PC-9 (cell line): ENCODE data around the gene ZNF90. TPM values are rescaled to one million over a fixed set of nuclear protein-coding genes. Genes with fewer than 3 reads are reported as not detected.
"Not testable (repeated sequence)": the region's sequence is repeated elsewhere in the genome, so short reads cannot be mapped to it uniquely, and the experiment has no call there.

Source experiments
- BruUV-seq: library from RNA; stranded (reverse); fragments of 400-500 nt; replicated peaks from 2 replicates; lab custom pipeline; 2021; lab: Mats Ljungman, UMichigan
- CTCF ChIA-PET: fragments of 300-600 bp; sonication (Branson Sonifier 250); formaldehyde crosslinking; loops from one replicate; lab custom pipeline; 2022; ENCODE audit warnings: antibody characterized with exemption; lab: Charles Lee
- POLR2A ChIA-PET: fragments of 300-600 bp; sonication (Branson Sonifier 250); formaldehyde crosslinking; loops from one replicate; lab custom pipeline; 2022; ENCODE audit warnings: antibody characterized with exemption; ENCODE audit not compliant: unreplicated experiment; lab: Charles Lee
- DNase-seq, 2 experiments: peaks; one replicate each; pipeline versions ENCODE4 v3.0.0 to v3.0.0-alpha.2; 2015 to 2022; ENCODE audit warnings: mixed read lengths in 1 of 2
- H2AFZ ChIP-seq: fragments of 200-600 bp; sonication (generic); 2 replicates; pipeline ENCODE4 v1.8.1; 2017; ENCODE audit warnings: antibody characterized with exemption
- H3F3A ChIP-seq: fragments of 200-600 bp; sonication (generic); 2 replicates; pipeline ENCODE4 v1.8.1; 2017; ENCODE audit warnings: antibody characterized with exemption, mild to moderate bottlenecking, low read depth; ENCODE audit not compliant: insufficient read depth
- H3K27ac ChIP-seq: fragments of 200-600 bp; sonication (generic); 2 replicates; pipeline ENCODE4 v1.6.1; 2016; ENCODE audit warnings: mixed run types
- H3K27me3 ChIP-seq: fragments of 200-600 bp; sonication (generic); 2 replicates; pipeline ENCODE4 v1.6.1; 2016; ENCODE audit warnings: low read depth, mixed run types; ENCODE audit not compliant: insufficient read depth
- H3K36me3 ChIP-seq: fragments of 200-600 bp; sonication (generic); 2 replicates; pipeline ENCODE4 v1.6.1; 2016; ENCODE audit warnings: low read depth, mixed run types
- H3K4me1 ChIP-seq: fragments of 200-600 bp; sonication (generic); replicated peaks from 2 replicates; pipeline ENCODE4 v1.6.1; 2016; ENCODE audit warnings: mixed run types; ENCODE audit not compliant: insufficient read depth
- H3K4me2 ChIP-seq: fragments of 200-600 bp; sonication (generic); 2 replicates; pipeline ENCODE4 v1.6.1; 2017; ENCODE audit warnings: mixed run types
- H3K4me3 ChIP-seq: fragments of 200-600 bp; sonication (generic); 2 replicates; pipeline ENCODE4 v1.6.1; 2016; ENCODE audit warnings: mixed run types
- H3K79me2 ChIP-seq: fragments of 200-600 bp; sonication (generic); 2 replicates; pipeline ENCODE4 v1.6.1; 2017; ENCODE audit warnings: low read depth, mixed run types
- H3K9me2 ChIP-seq: fragments of 200-600 bp; sonication (generic); 2 replicates; pipeline ENCODE4 v1.8.1; 2017; ENCODE audit warnings: mild to moderate bottlenecking; ENCODE audit not compliant: insufficient read depth
- H3K9me3 ChIP-seq: fragments of 200-600 bp; sonication (generic); 2 replicates; pipeline ENCODE4 v1.8.1; 2016; ENCODE audit warnings: low read depth; ENCODE audit not compliant: insufficient read depth
- H4K20me1 ChIP-seq: fragments of 200-600 bp; sonication (generic); 2 replicates; pipeline ENCODE4 v1.8.1; 2017; ENCODE audit not compliant: insufficient read depth
- EZH2 ChIP-seq: fragments of 200-600 bp; sonication (generic); IDR thresholded peaks from 2 replicates; pipeline ENCODE4 v1.8.0; 2017; ENCODE audit warnings: antibody characterized with exemption, low read depth
- intact Hi-C: fragments of 100-400 bp; cut with micrococcal nuclease; formaldehyde crosslinking; loops from one replicate; pipeline ENCODE4 v1.10.0; 2022; ENCODE audit not compliant: unreplicated experiment
- total RNA-seq: library from RNA; stranded (reverse); gene quantifications from 2 replicates; pipeline ENCODE4 v1.2.3, GENCODE V29; 2021
- TF ChIP-seq, protein P1 (sequence below): fragments of 200-600 bp; sonication (generic); conservative IDR thresholded peaks from 2 replicates; pipeline ENCODE4 v1.6.1; 2017; ENCODE audit warnings: mixed run types, antibody characterized with exemption, mild to moderate bottlenecking, moderate library complexity

ZNF90 gene
- total RNA-seq, 1 experiment from 2014 or later, result 4.2 TPM

DNA sequence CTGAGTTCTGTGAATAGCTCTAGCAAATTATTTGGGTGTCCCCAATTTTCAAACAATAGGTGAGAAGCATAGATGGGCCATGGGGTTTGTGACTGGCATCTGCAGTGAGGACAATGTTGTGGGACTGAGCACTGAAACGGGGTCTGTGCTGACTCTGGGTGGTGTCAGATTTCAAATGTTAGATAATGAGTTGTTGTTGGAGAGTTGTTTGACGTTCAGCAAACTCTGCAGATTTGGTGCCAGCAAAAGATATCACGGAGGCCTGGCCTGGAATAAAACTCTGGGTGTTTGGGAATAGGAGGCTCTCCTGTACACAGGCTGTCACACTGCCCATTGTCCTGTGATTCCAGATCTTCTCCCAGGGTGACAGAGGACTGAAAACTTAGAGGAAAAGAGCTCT lies 2.9 kb downstream of the ZNF90 start:
- peaks cover 18% of the 10 kb centered on the region for H3K79me2 ChIP-seq
- no peak overlapping the region for H3K4me2 ChIP-seq
- no peaks in the 10 kb centered on the region for H4K20me1 ChIP-seq
- H3K36me3 ChIP-seq, result no peaks in the 10 kb centered on the region
- H3K27ac ChIP-seq, result no peak overlapping the region
- intact Hi-C loops, result no loop called here
- BruUV-seq, result no TSS peak
- H3K9me3 ChIP-seq, result peaks cover 14% of the 10 kb centered on the region
- no peak for DNase-seq
- no peaks in the 10 kb centered on the region for H3K27me3 ChIP-seq
- no peak overlapping the region for H2AFZ ChIP-seq
- no peak overlapping the region for H3K4me3 ChIP-seq
- CTCF ChIA-PET, result no interaction called here
- POLR2A ChIA-PET, result no interaction called here
- H3F3A ChIP-seq, result no peaks in the 10 kb centered on the region; the same call in 1 of the 2 replicates
- no peaks in the 10 kb centered on the region for H3K9me2 ChIP-seq
- TF ChIP-seq, protein P1, sequence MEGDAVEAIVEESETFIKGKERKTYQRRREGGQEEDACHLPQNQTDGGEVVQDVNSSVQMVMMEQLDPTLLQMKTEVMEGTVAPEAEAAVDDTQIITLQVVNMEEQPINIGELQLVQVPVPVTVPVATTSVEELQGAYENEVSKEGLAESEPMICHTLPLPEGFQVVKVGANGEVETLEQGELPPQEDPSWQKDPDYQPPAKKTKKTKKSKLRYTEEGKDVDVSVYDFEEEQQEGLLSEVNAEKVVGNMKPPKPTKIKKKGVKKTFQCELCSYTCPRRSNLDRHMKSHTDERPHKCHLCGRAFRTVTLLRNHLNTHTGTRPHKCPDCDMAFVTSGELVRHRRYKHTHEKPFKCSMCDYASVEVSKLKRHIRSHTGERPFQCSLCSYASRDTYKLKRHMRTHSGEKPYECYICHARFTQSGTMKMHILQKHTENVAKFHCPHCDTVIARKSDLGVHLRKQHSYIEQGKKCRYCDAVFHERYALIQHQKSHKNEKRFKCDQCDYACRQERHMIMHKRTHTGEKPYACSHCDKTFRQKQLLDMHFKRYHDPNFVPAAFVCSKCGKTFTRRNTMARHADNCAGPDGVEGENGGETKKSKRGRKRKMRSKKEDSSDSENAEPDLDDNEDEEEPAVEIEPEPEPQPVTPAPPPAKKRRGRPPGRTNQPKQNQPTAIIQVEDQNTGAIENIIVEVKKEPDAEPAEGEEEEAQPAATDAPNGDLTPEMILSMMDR, result no peak
- TF ChIP-seq EZH2, result no peak
- H3K4me1 ChIP-seq, result peaks cover 8% of the 10 kb centered on the region; the same call in 1 of the 2 replicates

DNA sequence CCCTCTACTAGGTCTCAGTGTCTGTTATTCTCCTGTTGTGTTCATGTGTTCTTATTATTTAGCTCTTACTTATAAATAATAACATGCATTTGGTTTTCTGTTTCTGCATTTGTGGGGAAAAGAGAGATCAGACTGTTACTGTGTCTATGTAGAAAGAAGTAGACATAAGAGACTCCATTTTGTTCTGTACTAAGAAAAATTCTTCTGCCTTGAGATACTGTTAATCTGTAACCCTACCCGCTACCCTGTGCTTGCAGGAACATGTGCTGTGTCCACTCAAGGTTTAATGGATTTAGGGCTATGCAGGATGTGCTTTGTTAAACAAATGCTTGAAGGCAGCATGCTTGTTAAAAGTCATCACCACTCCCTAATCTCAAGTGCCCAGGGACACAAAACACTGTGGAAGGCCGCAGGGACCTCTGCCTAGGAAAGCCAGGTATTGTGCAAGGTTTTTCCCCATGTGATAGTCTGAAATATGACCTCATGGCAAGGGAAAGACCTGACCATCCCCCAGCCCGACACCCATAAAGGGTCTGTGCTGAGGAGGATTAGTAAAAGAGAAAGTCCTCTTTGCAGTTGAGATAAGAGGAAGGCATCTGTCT lies 4.5 kb downstream of the ZNF90 start:
- H3K27me3 ChIP-seq, H3F3A ChIP-seq, H4K20me1 ChIP-seq, H3K4me1 ChIP-seq, BruUV-seq, H3K36me3 ChIP-seq, intact Hi-C loops, POLR2A ChIA-PET, H3K4me3 ChIP-seq, H3K4me2 ChIP-seq, H2AFZ ChIP-seq, CTCF ChIA-PET, DNase-seq, H3K9me2 ChIP-seq, H3K27ac ChIP-seq: not testable (repeated sequence)
- peaks cover 21% of the 10 kb centered on the region for H3K79me2 ChIP-seq
- peaks cover 20% of the 10 kb centered on the region for H3K9me3 ChIP-seq

DNA sequence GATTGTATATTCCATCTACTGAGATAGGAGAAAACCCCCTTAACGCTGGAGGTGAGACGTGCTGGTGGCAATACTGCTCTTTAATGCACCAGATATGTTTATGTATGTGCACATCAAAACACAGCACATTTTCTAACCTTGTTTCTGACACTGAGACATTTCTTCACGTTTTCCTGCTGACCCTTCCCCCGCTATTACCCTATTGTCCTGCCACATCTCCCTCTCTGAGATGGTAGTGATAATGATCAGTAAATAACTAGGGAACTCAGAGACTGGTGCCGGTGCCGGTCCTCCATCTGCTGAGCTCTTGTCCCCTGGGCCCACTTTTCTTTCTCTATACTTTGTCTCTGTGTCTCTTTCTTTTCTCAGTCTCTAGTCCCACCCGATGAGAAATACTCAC lies 5.1 kb downstream of the ZNF90 start:
- CTCF ChIA-PET, H3K36me3 ChIP-seq, H3K27ac ChIP-seq, H3K9me2 ChIP-seq, BruUV-seq, POLR2A ChIA-PET, H3F3A ChIP-seq, H3K4me1 ChIP-seq, DNase-seq, intact Hi-C loops, H3K4me3 ChIP-seq, H3K27me3 ChIP-seq, H2AFZ ChIP-seq, H3K4me2 ChIP-seq, H4K20me1 ChIP-seq: not testable (repeated sequence)
- peaks cover 21% of the 10 kb centered on the region for H3K79me2 ChIP-seq
- peaks cover 23% of the 10 kb centered on the region for H3K9me3 ChIP-seq

DNA sequence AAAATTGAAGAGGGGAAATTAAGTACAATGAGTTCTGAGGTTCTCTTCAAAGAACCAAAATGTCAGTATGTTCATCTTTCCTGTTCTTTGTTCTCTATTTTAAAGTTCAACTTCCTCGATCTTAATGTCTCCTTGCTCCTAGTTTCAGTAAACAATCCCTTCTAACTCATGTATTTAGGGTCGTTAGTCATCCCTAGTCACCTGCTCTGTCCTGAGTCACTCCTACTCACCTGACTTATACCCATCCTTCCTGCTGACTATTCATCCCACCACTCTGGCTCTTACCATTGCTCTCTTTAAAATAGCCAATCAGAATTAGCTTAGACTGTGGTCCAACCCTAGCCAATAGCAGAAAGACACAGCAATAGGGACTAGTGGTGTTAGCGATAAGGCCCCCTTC lies 24.3 kb downstream of the ZNF90 start:
- Histone ChIP-seq H3K36me3 (peaks cover 10% of the 10 kb centered on the region; the same call in 1 of the 2 replicates), H3K4me2 (no peak overlapping the region), H3F3A (no peaks in the 10 kb centered on the region; the same call in 1 of the 2 replicates), H3K9me2 (no peaks in the 10 kb centered on the region), H3K4me1 (no peaks in the 10 kb centered on the region), H4K20me1 (no peaks in the 10 kb centered on the region), H3K27me3 (no peaks in the 10 kb centered on the region), H3K27ac (no peak overlapping the region), H2AFZ (no peak overlapping the region), H3K9me3 (peaks cover 39% of the 10 kb centered on the region), H3K4me3 (no peak overlapping the region), H3K79me2 (no peaks in the 10 kb centered on the region)
- BruUV-seq, result no TSS peak
- ChIA-PET CTCF (no interaction called here), POLR2A (no interaction called here)
- TF ChIP-seq, protein P1, result no peak
- TF ChIP-seq EZH2, result no peak
- intact Hi-C loops, result no loop called here
- no peak for DNase-seq
